Peyer's patch (tissue), 4 donors: ENCODE measurements around the gene OTOP2.

Experiments used
- POLR2A ChIP-seq, 2 donors: fragments of 450-650 bp; IDR thresholded peaks; one replicate each; pipeline ENCODE4 v1.5.1; 2017; ENCODE audit warnings: antibody characterized with exemption in 2 of 2, mild to moderate bottlenecking in 2 of 2, moderate library complexity in 2 of 2
- TF ChIP-seq, protein P1 (sequence below), 6 experiments: fragments of 450-650 bp in 4 of 6; fragments of 200-600 bp in 2 of 6; sonication (generic) in 1 of 6; IDR thresholded peaks; one replicate each; pipeline ENCODE4 v1.5.1; 2017 to 2019; ENCODE audit warnings: antibody characterized with exemption in 6 of 6, mild to moderate bottlenecking in 3 of 6, moderate library complexity in 1 of 6

- TF ChIP-seq, protein P1, sequence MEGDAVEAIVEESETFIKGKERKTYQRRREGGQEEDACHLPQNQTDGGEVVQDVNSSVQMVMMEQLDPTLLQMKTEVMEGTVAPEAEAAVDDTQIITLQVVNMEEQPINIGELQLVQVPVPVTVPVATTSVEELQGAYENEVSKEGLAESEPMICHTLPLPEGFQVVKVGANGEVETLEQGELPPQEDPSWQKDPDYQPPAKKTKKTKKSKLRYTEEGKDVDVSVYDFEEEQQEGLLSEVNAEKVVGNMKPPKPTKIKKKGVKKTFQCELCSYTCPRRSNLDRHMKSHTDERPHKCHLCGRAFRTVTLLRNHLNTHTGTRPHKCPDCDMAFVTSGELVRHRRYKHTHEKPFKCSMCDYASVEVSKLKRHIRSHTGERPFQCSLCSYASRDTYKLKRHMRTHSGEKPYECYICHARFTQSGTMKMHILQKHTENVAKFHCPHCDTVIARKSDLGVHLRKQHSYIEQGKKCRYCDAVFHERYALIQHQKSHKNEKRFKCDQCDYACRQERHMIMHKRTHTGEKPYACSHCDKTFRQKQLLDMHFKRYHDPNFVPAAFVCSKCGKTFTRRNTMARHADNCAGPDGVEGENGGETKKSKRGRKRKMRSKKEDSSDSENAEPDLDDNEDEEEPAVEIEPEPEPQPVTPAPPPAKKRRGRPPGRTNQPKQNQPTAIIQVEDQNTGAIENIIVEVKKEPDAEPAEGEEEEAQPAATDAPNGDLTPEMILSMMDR (IDR thresholded peaks at IDR 0.05): no peak
- TF ChIP-seq POLR2A (IDR thresholded peaks at IDR 0.05): no peak
Observed at GRCh38 chr17:74900208-74900607, 23.9 kb upstream of the OTOP2 start.
